Raji (cell line): ENCODE data around the gene PRPF40B.

Experiments
- POLR2A ChIP-seq: IDR thresholded peaks from 2 replicates; pipeline ENCODE4 v1.6.1; 2011; ENCODE audit warnings: low read depth, low read length, control low read depth; ENCODE audit not compliant: insufficient read depth

Gene PRPF40B

DNA sequence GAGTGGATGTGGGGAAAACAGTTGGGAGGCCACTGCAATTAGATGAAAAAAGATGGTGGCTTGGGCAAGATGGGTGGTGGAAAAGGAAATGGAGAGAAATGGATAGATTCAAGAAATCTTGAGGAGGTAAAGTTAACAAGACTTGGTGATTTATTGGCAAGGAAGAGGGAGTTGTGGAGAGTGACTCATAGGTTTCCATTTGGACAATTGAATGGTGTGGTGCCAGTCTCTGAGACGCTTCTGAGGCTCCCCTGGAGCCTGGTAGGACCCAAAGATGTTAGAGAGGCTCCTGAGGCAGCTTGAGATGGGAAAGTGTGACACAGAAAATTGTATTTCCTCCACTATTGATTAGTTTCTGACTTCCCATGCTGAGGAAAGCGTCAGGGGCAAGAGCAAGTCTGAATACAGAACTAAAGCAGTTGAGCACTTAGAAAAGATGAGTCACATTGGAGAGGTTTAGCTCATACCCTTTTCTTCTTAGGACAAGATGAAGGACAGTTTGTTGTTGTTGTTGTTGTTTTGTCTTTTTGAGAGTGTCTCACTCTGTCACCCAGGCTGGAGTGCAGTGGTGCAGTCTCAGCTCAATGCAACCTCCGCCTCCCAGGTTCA lies 4.5 kb downstream of the PRPF40B start:
- TF ChIP-seq POLR2A: no peak

DNA sequence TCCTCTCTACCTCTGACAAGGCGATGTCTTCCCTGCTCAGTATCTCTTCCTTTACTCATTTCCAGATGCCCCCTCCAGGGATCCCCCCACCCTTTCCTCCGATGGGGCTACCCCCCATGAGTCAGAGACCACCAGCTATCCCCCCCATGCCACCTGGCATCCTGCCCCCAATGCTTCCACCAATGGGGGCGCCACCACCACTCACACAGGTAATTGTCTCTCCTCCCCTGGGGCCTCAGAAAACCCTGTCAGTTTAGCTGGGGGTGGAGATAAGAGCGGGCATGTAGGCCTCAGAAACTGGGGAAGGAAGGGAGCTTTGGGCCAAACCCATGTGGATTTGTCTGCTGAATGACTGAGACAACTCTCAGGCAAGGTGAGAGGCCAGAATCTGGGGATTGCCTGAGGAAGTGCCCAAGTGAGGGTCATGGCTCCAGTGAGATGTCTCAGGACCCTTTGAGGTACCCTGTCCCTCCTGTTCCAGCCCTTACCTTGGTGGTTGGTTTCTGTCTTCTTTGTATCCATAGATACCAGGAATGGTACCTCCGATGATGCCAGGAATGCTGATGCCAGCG lies 8.1 kb downstream of the PRPF40B start:
- TF ChIP-seq POLR2A: no peak

DNA sequence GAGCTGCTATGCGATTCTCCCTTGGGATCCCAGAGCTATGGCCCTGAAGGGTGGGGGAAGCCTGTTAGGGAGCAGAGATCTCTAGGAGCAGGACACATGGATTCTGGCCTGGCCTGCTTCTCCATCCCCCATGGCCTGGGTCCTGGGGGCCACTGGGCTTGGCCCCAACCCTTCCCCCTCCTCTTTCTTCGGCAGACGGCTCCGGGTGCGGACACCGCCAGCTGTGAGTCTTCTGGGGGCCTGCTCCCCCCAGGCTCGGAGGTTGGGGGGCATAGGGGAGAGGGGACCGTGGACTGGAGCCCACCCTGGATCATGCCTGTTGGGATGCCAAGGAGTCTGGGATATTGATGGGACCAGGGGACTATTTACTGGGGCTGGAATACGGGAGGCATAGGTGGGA lies 9.0 kb downstream of the PRPF40B start:
- no peak for TF ChIP-seq POLR2A

DNA sequence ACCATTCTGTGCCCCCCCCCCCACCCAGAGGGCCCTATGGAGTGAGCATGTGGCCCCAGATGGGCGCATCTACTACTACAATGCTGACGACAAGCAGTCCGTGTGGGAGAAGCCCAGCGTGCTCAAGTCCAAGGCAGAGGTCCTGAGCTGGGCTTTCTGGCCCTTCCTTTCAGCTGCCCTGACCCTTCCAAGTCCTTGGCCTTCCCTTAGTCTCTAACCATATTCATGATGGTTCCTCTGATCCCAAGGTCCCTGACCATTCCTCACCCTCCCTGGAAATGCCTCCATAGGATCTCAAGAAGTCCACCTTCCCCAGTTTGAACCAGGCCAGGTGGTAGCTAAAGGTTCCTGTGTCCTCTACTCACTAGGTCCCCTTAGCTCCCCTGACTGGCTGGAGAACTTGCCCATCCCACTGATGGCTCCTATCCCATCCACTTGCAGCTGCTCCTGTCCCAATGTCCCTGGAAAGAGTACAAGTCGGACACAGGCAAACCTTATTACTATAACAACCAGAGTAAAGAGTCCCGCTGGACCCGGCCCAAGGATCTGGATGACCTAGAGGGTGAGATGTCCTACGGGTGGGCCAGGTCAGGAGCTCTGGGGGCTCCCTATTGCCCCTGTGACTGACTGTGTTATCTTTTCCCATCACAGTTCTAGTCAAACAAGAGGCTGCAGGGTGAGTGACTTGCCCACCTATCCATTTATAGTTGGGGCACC lies 9.8 kb downstream of the PRPF40B start:
- no peak for TF ChIP-seq POLR2A

DNA sequence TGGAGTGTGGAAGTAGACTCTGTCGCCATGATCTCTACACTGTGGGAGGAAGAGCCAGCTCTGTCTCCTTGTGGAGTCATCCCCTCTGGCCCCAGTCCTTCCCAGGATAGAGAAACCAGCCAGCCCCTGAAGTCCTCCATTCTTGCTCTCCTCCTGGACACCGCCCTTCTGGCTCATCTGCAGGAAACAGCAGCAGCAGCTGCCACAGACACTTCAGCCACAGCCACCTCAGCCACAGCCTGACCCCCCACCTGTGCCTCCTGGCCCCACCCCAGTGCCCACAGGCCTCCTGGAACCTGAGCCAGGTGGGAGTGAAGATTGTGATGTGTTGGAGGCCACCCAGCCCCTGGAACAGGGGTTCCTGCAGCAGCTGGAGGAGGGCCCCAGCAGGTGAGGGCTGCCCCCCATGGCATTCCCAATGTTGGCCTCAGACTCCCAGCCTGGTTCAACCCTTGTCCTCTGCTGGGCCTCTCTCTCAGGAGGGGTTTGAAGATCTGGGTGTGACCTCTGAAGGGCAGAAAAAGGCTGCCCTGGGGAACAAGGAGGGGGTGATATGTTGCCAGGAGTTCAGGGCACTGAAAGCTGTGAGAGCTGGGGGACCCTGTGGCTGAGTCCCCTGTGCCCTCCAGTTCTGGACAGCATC lies 10.5 kb downstream of the PRPF40B start:
- no peak for TF ChIP-seq POLR2A

DNA sequence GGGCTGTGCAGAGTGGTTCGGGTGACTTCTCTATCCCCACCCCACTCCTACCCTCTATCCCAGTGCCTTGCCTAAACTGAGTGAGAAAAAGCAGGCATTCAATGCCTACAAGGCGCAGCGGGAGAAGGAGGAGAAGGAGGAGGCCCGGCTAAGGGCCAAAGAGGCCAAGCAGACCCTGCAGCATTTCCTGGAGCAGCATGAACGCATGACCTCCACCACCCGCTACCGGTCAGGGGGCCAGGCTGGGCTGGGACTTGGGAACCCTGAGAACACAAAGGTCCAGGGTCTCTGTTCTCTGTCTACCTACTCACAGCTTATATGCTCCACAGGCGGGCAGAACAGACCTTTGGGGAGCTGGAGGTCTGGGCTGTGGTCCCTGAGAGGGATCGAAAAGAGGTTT lies 11.7 kb downstream of the PRPF40B start:
- no peak for TF ChIP-seq POLR2A

DNA sequence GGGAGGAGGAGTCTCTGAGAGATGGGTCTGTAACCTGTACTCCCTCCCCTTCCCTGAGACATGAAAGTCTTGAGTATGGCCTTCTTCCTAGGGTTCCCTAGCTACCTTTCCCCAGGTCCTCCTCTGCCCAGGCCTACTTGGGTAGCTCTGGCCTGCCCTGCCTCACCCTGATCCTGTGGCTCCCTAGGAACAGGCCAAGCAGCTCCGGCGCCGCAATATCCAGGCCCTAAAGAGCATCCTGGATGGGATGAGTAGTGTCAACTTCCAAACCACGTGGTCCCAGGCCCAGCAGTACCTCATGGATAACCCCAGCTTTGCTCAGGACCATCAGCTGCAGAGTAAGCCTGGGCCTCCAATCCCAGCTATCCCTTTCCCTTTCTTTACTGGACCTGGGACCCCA lies 12.3 kb downstream of the PRPF40B start:
- no peak for TF ChIP-seq POLR2A

DNA sequence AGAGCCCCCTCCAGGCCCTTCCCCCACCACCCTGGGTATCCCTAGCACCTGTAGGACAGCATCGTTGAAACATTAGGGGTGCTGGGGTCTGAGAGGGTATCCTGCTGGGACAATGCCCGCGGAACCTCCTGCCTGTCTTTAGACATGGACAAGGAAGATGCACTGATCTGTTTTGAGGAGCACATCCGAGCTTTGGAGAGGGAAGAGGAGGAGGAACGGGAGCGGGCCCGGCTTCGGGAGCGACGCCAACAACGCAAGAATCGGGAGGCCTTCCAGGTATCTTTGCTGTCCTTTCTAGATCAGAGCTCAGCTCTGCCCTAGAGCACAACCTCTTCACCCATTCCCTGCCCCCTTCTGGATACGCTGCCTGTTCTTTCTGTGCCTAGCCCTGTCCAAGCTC lies 13.2 kb downstream of the PRPF40B start:
- TF ChIP-seq POLR2A: no peak

DNA sequence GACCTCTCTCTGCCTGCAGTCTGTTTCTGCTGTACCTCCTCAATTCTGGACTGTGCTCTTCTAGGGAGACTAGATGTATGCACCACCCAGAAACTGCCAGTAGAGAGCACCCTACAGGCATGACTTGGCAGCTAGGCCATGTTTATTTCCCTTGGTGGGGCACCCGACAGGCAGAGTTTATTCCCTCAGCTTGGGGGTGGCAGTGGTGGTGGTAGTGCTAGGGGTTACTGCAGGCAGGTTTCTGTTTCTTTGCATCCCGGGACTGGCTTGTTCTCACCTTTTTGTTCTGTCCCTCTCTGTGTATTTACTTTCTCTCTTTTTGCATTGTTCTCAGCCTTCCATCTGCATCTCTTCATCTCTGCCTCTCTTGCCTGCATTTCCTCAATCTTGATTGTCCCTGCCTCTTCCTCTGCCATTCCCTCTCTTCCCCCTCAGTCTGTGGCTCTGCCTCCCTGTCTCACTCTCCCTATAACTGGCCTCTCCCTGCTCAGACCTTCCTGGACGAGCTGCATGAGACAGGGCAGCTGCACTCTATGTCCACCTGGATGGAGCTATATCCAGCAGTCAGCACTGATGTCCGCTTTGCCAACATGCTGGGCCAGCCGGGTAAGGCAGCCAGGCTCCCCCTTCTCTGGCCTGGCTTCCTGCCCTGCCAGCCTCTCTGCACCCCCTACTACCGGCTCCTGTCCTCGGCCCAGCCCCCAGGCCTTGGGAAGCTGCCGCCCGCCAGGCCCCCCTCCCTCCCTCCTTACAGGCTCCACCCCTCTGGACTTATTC lies 13.8 kb downstream of the PRPF40B start:
- TF ChIP-seq POLR2A: no peak

DNA sequence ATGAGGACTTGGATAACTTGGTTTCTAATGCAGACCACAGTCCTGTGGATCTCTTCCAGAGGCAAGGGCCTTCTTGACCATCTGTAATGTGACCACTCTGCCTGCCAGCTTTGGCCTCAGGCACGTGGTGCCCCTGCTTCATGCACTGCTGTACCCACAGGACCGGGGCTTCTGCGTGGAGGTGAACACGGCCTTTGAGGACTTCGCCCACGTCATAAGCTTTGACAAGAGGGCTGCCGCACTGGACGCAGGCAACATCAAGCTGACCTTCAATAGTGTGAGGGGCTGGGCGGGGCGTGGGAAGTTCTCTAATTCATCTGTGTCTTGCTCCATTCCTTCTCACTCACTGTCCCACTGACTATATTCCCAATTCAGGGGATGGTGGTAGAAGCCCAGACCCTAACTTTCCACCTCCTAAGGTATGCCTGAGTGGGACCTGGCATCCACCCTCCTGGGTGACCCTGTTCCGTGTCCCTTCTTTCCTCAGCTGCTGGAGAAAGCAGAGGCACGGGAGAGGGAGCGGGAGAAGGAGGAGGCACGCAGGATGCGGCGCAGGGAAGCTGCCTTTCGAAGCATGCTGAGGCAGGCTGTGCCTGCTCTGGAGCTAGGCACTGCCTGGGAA lies 18.5 kb downstream of the PRPF40B start:
- no peak for TF ChIP-seq POLR2A

DNA sequence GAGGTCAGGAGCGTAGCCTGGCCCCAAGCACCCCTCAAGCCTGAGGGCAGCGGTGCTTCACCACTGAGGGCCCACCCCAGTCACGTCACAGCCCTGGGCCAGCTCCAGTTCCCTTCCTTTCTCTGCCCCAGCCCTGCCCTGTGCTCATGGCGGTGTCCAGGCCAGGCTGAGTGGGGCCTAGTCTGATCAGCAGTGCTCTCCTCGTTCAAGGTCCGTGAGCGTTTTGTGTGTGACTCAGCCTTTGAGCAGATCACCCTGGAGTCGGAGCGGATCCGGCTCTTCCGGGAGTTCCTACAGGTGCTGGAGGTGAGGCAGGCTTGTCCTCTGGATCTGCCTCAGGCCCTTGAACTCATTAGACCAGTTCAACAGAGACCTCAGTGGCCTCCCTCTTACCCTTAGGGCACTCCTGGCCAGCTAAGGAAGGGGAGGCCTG lies 19.0 kb downstream of the PRPF40B start:
- TF ChIP-seq POLR2A: no peak

DNA sequence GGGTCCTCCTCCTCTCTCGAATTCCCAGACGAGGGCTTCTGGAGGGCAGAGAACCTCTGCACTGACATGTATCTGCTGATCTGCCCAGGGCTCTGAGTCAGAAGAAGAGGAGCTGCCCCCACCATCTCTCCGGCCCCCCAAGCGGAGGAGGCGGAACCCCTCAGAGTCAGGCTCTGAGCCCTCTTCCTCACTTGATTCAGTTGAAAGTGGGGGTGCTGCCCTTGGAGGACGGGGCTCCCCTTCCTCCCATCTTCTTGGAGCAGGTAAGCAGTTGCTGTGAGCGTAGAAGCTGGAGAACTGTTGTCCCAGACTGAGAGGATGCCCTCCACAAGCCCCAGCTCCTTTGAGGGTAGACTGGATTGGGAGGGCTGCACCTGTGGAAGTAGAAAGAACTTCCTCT lies 19.8 kb downstream of the PRPF40B start:
- no peak for TF ChIP-seq POLR2A

DNA sequence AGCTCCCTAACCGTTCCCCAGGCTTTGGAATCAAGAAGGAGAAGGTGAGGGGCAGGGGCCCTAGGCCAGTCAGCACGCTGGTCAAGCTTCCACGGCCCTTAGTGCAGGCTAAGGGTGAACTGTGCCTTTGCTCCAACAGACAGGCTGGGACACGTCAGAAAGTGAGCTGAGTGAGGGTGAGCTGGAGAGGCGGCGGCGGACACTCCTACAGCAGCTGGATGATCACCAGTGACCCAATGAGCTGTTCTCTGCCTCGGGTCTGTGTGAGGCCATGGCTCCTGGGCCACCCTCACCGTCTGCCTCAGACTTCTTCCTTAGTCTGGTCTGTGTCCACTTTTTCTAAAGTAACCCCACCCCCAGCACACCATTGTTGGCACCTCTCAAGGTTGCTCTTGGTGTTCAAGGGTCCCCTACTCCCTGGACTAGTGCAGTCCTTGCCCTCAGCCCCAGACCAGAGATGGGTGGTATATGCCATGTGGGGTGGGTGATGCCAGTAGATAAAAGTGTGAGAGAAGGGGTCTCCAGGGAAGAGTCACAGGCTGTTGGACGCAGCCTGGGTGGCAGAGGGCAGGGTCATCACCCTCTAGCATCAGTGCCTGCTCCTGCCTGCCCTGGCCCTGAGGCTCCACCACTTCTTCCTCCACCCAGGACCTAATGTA lies 20.7 kb downstream of the PRPF40B start:
- no peak for TF ChIP-seq POLR2A

DNA sequence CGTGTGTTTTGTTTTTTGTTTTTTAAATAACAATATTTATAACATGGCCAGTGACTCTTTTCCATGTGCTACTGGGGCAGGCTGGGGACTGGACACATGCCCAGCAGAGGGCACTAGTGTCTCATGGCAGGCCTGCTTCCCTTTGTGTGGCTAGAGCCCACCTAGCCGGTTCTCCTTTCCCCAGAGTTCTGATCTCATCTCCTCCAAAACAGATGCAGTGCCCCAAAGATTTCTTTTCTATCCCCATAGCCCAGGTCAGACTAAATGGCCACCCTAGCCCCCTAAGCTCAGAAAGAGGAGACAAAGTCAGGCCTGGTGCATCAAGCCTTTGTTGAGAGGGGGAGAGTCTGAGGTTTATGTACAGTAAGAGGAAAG lies 21.2 kb downstream of the PRPF40B start:
- TF ChIP-seq POLR2A: no peak
